ENCODE results near the gene ERCC5.

ERCC5 gene

GRCh38 chr13:102897371-102898138 lies 51.7 kb downstream of the ERCC5 start:
- no peak for DNase-seq

GRCh38 chr13:102900193-102900608 lies 54.4 kb downstream of the ERCC5 start:
- DNase-seq: no peak

GRCh38 chr13:102901056-102901455 lies 55.2 kb downstream of the ERCC5 start:
- no peak for DNase-seq

- no peak for DNase-seq
Observed at GRCh38 chr13:102901615-102902305, 55.9 kb downstream of the ERCC5 start.

- no peak for DNase-seq
Observed at GRCh38 chr13:102902789-102903347, 57.0 kb downstream of the ERCC5 start.

- no peak for DNase-seq
Observed at GRCh38 chr13:102903659-102904407, 58.0 kb downstream of the ERCC5 start.

GRCh38 chr13:102904408-102904862 lies 58.6 kb downstream of the ERCC5 start:
- DNase-seq: no peak

GRCh38 chr13:102905905-102906771 lies 60.3 kb downstream of the ERCC5 start:
- no peak for DNase-seq

- no peak for DNase-seq
Observed at GRCh38 chr13:102907016-102907756, 61.4 kb downstream of the ERCC5 start.

GRCh38 chr13:102907886-102908515 lies 62.2 kb downstream of the ERCC5 start:
- no peak for DNase-seq

- no peak for DNase-seq
Observed at GRCh38 chr13:102909971-102910370, 64.1 kb downstream of the ERCC5 start.

GRCh38 chr13:102911336-102911735 lies 65.5 kb downstream of the ERCC5 start:
- DNase-seq: no peak

- no peak for DNase-seq
Observed at GRCh38 chr13:102912599-102912998, 66.8 kb downstream of the ERCC5 start.

GRCh38 chr13:102913914-102914313 lies 68.1 kb downstream of the ERCC5 start:
- DNase-seq: no peak

- no peak for DNase-seq
Observed at GRCh38 chr13:102914339-102914930, 68.6 kb downstream of the ERCC5 start.

- DNase-seq: no peak
Observed at GRCh38 chr13:102915393-102915930, 69.6 kb downstream of the ERCC5 start.

GRCh38 chr13:102917019-102917418 lies 71.2 kb downstream of the ERCC5 start:
- no peak for DNase-seq

GRCh38 chr13:102922184-102922583 lies 76.4 kb downstream of the ERCC5 start:
- DNase-seq: no peak

Measured in SHP77 (cell line).